HCT116 (cell line): ENCODE data around the gene CRB1. TPM values are rescaled to one million over a fixed set of nuclear protein-coding genes. Genes with fewer than 3 reads are reported as not detected.

Experiments
- ATAC-seq: fragments of 200-7000 bp; cut with Tn5 transposase; 2 replicates; pipeline ENCODE4 v1.9.1; 2020; ENCODE audit warnings: mild to moderate bottlenecking, moderate library complexity
- BruUV-seq: library from RNA; stranded (reverse); fragments of 400-500 nt; replicated peaks from 2 replicates; lab custom pipeline; 2021; lab: Mats Ljungman, UMichigan
- CTCF ChIA-PET: fragments of 300-600 bp; sonication (Branson Sonifier 250); formaldehyde crosslinking; loops from one replicate; lab custom pipeline; 2021; ENCODE audit warnings: antibody characterized with exemption; lab: Charles Lee
- POLR2A ChIA-PET: fragments of 300-600, 350-600 bp; sonication (Branson Sonifier 250); formaldehyde crosslinking; loops from one replicate; lab custom pipeline; 2021; ENCODE audit warnings: antibody characterized with exemption; lab: Charles Lee
- RAD21 ChIA-PET, 2 experiments: fragments of 300-600 bp; sonication (Branson Sonifier 250); formaldehyde crosslinking; loops; one replicate each; lab custom pipeline; 2023; ENCODE audit warnings: low total read pairs in 2 of 2; ENCODE audit not compliant: uncharacterized antibody in 2 of 2, unreplicated experiment in 2 of 2, low non-redundant PET in 1 of 2; lab: Charles Lee
- DNase-seq: peaks from one replicate; pipeline ENCODE4 v3.0.0-alpha.2; 2010; ENCODE audit warnings: low read depth, low spot score
- H2AFZ ChIP-seq: fragments of 200-600 bp; shearing (Covaris generic), sonication (generic); 2 replicates; pipeline ENCODE4 v1.6.1; 2017; ENCODE audit warnings: low read depth, mixed run types, mixed read lengths, antibody characterized with exemption, low read length; ENCODE audit not compliant: poor library complexity, severe bottlenecking
- H3K27ac ChIP-seq: 2 replicates; pipeline ENCODE4 v1.5.1; 2012; ENCODE audit warnings: low read depth, low read length
- H3K27me3 ChIP-seq: fragments of 200-600 bp; sonication (generic); 2 replicates; pipeline ENCODE4 v1.6.1; 2016; ENCODE audit warnings: mixed run types, low read length, mixed read lengths; ENCODE audit not compliant: insufficient read depth
- H3K36me3 ChIP-seq, 2 experiments: fragments of 200-500 bp in 1 of 2; fragments of 200-600 bp in 1 of 2; sonication (Bioruptor generic) in 1 of 2; sonication (generic) in 1 of 2; 2 replicates each; pipeline versions ENCODE4 v1.5.1 to v1.6.1; 2014 to 2016; ENCODE audit warnings: low read length in 2 of 2, inconsistent platforms in 1 of 2, mixed read lengths in 1 of 2, mixed run types in 1 of 2; ENCODE audit not compliant: insufficient read depth in 2 of 2, control insufficient read depth in 1 of 2
- H3K4me1 ChIP-seq, 2 experiments: fragments of 200-600 bp in 1 of 2; sonication (generic) in 1 of 2; 2 replicates each; pipeline versions ENCODE4 v1.5.1 to v1.6.1; 2012 to 2017; ENCODE audit warnings: low read length in 2 of 2, inconsistent platforms in 1 of 2, mild to moderate bottlenecking in 1 of 2, mixed read lengths in 1 of 2, mixed run types in 1 of 2, moderate library complexity in 1 of 2; ENCODE audit not compliant: insufficient read depth in 2 of 2, control insufficient read depth in 1 of 2
- H3K4me2 ChIP-seq: fragments of 200-600 bp; sonication (generic); 2 replicates; pipeline ENCODE4 v1.6.1; 2017; ENCODE audit warnings: mixed run types, low read length, mixed read lengths
- H3K4me3 ChIP-seq, 2 experiments: fragments of 200-600 bp in 1 of 2; sonication (generic) in 1 of 2; replicated peaks in 1 of 2; 2 replicates each; pipeline ENCODE4 v1.5.1; 2011 to 2016; ENCODE audit warnings: low read length in 2 of 2, control low read depth in 1 of 2, low read depth in 1 of 2, mild to moderate bottlenecking in 1 of 2, mixed read lengths in 1 of 2, mixed run types in 1 of 2
- H3K79me2 ChIP-seq: fragments of 200-600 bp; sonication (generic); 2 replicates; pipeline ENCODE4 v1.6.1; 2017; ENCODE audit warnings: mild to moderate bottlenecking, mixed run types, low read length, moderate library complexity, mixed read lengths; ENCODE audit not compliant: insufficient read depth
- H3K9ac ChIP-seq: fragments of 200-600 bp; sonication (generic); 2 replicates; pipeline ENCODE4 v1.6.1; 2016; ENCODE audit warnings: low read length, mixed read lengths
- H3K9me2 ChIP-seq: fragments of 200-600 bp; sonication (generic), shearing (Covaris generic); 2 replicates; pipeline ENCODE4 v1.6.1; 2017; ENCODE audit warnings: mixed run types, mild to moderate bottlenecking, moderate library complexity; ENCODE audit not compliant: insufficient read depth
- H3K9me3 ChIP-seq, 2 experiments: fragments of 200-500 bp in 1 of 2; fragments of 200-600 bp in 1 of 2; sonication (Bioruptor generic) in 1 of 2; sonication (generic) in 1 of 2; 2 replicates each; pipeline ENCODE4 v1.6.1; 2014 to 2017; ENCODE audit warnings: low read length in 2 of 2, mixed read lengths in 2 of 2, inconsistent platforms in 1 of 2, low read depth in 1 of 2, mild to moderate bottlenecking in 1 of 2, mixed run types in 1 of 2, moderate library complexity in 1 of 2; ENCODE audit not compliant: control insufficient read depth in 1 of 2, insufficient read depth in 1 of 2
- H4K20me1 ChIP-seq: fragments of 200-600 bp; sonication (generic), shearing (Covaris generic); 2 replicates; pipeline ENCODE4 v1.6.1; 2017; ENCODE audit warnings: mixed run types, mild to moderate bottlenecking, moderate library complexity; ENCODE audit not compliant: insufficient read depth
- CBX3 ChIP-seq: IDR thresholded peaks from 2 replicates; pipeline ENCODE4 v1.6.1; 2012; ENCODE audit warnings: low read depth
- CEBPB ChIP-seq: IDR thresholded peaks from 2 replicates; pipeline ENCODE4 v1.6.1; 2012; ENCODE audit warnings: low read depth
- EGR1 ChIP-seq: IDR thresholded peaks from 2 replicates; pipeline ENCODE4 v1.6.1; 2012; ENCODE audit warnings: low read depth
- EZH2phosphoT487 ChIP-seq: fragments of 200-600 bp; IDR thresholded peaks from 2 replicates; pipeline ENCODE4 v1.6.1; 2018; ENCODE audit warnings: antibody characterized with exemption, borderline replicate concordance
- JUND ChIP-seq: IDR thresholded peaks from 2 replicates; pipeline ENCODE4 v1.6.1; 2012
- RAD21 ChIP-seq: IDR thresholded peaks from 2 replicates; pipeline ENCODE4 v1.6.1; 2012; ENCODE audit warnings: low read depth, mild to moderate bottlenecking
- SIN3A ChIP-seq: IDR thresholded peaks from 2 replicates; pipeline ENCODE4 v1.6.1; 2012; ENCODE audit warnings: low read depth
- YY1 ChIP-seq: IDR thresholded peaks from 2 replicates; pipeline ENCODE4 v1.6.1; 2011; ENCODE audit warnings: low read length, low read depth, moderate library complexity, mild to moderate bottlenecking; ENCODE audit not compliant: insufficient replicate concordance; ENCODE audit errors: extremely low read depth
- ZFX ChIP-seq: fragments of 450-650 bp; IDR thresholded peaks from 2 replicates; pipeline ENCODE4 v1.6.1; 2017
- intact Hi-C: fragments of 100-400 bp; cut with micrococcal nuclease; formaldehyde crosslinking; loops from 2 replicates; pipeline ENCODE4 v1.10.0; 2022
- total RNA-seq: library from RNA; stranded (reverse); gene quantifications from one replicate; pipeline ENCODE4 v1.2.1, GENCODE V29; 2021; ENCODE audit not compliant: unreplicated experiment
- TF ChIP-seq, protein P1 (sequence below), 3 experiments: fragments of 200-600 bp in 1 of 3; sonication (generic) in 1 of 3; IDR thresholded peaks in 2 of 3; conservative IDR thresholded peaks in 1 of 3; 2 replicates each; pipeline ENCODE4 v1.5.1; 2012 to 2017; ENCODE audit warnings: low read depth in 2 of 3, low read length in 2 of 3, antibody characterized with exemption in 1 of 3, borderline replicate concordance in 1 of 3, control low read depth in 1 of 3, mild to moderate bottlenecking in 1 of 3, mixed read lengths in 1 of 3, mixed run types in 1 of 3, moderate library complexity in 1 of 3; ENCODE audit not compliant: insufficient read depth in 1 of 3

CRB1 gene
- total RNA-seq, 1 experiment from 2014 or later, result 0.07 TPM

- intact Hi-C loops, result no loop called here
- no peaks in the 10 kb centered on the region for H3K36me3 ChIP-seq
- no peak overlapping the region for H3K9ac ChIP-seq
- H3K4me3 ChIP-seq, result no peak overlapping the region
- no peak overlapping the region for H3K27ac ChIP-seq
- BruUV-seq, result no TSS peak
- ChIA-PET POLR2A (no interaction called here), RAD21 (no interaction called here), CTCF (interaction anchor here (1.1 kb wide), 1 partner anchor 9 kb away, joined by 6 read pairs; no protein-coding TSS in a partner anchor)
- no peaks in the 10 kb centered on the region for H3K79me2 ChIP-seq
- no peak for DNase-seq
- no peak overlapping the region for H2AFZ ChIP-seq
- no peaks in the 10 kb centered on the region for H3K9me3 ChIP-seq
- no peaks in the 10 kb centered on the region for H4K20me1 ChIP-seq
- no peak for ATAC-seq
- H3K4me1 ChIP-seq, result no peaks in the 10 kb centered on the region
- H3K4me2 ChIP-seq, result no peak overlapping the region
- no peak for TF ChIP-seq EZH2phosphoT487
- no peak for TF ChIP-seq YY1
- no peak for TF ChIP-seq SIN3A
- TF ChIP-seq CEBPB, result no peak
- no peak for TF ChIP-seq CBX3
- TF ChIP-seq JUND, result no peak
- no peak for TF ChIP-seq EGR1
- no peaks in the 10 kb centered on the region for H3K27me3 ChIP-seq
- no peaks in the 10 kb centered on the region for H3K9me2 ChIP-seq
Observed at GRCh38 chr1:197390856-197391255, 122.8 kb downstream of the CRB1 start.

GRCh38 chr1:197391303-197392226 lies 123.5 kb downstream of the CRB1 start:
- no peaks in the 10 kb centered on the region for H3K9me2 ChIP-seq
- no peak overlapping the region for H3K4me2 ChIP-seq
- H3K27ac ChIP-seq, result no peak overlapping the region
- DNase-seq (no peak), ATAC-seq (peak; percentile 42; the same call in 1 of the 2 replicates)
- H3K79me2 ChIP-seq, result no peaks in the 10 kb centered on the region
- H4K20me1 ChIP-seq, result no peaks in the 10 kb centered on the region
- ChIA-PET RAD21 (no interaction called here), POLR2A (no interaction called here), CTCF (interaction anchor here (0.8 kb wide), 1 partner anchor 8 kb away, joined by 5 read pairs; no protein-coding TSS in a partner anchor)
- H2AFZ ChIP-seq, result peak overlapping the region; percentile 57
- no TSS peak for BruUV-seq
- H3K36me3 ChIP-seq, result no peaks in the 10 kb centered on the region
- no peaks in the 10 kb centered on the region for H3K9me3 ChIP-seq
- intact Hi-C loops, result no loop called here
- H3K4me3 ChIP-seq, result no peak overlapping the region
- TF ChIP-seq, protein P1, sequence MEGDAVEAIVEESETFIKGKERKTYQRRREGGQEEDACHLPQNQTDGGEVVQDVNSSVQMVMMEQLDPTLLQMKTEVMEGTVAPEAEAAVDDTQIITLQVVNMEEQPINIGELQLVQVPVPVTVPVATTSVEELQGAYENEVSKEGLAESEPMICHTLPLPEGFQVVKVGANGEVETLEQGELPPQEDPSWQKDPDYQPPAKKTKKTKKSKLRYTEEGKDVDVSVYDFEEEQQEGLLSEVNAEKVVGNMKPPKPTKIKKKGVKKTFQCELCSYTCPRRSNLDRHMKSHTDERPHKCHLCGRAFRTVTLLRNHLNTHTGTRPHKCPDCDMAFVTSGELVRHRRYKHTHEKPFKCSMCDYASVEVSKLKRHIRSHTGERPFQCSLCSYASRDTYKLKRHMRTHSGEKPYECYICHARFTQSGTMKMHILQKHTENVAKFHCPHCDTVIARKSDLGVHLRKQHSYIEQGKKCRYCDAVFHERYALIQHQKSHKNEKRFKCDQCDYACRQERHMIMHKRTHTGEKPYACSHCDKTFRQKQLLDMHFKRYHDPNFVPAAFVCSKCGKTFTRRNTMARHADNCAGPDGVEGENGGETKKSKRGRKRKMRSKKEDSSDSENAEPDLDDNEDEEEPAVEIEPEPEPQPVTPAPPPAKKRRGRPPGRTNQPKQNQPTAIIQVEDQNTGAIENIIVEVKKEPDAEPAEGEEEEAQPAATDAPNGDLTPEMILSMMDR (IDR thresholded peaks at IDR 0.05 in 2 of 3, conservative IDR thresholded peaks at IDR 0.05 in 1 of 3; ENCODE audit: borderline replicate concordance in 1 of 3, insufficient read depth in 1 of 3, low read depth in 2 of 3, low read length in 2 of 3), result peak in 2 of 3 experiments; percentile 15 to 30; a peak in 3 of 6 replicates
- no peak for TF ChIP-seq RAD21
- TF ChIP-seq SIN3A, result no peak
- TF ChIP-seq ZFX, result no peak
- no peaks in the 10 kb centered on the region for H3K4me1 ChIP-seq
- no peak overlapping the region for H3K9ac ChIP-seq
- H3K27me3 ChIP-seq, result no peaks in the 10 kb centered on the region
